Lower leg skin (tissue), 4 donors: Measurements from ENCODE around the gene THSD7B. TPM values are rescaled to one million over a fixed set of nuclear protein-coding genes. Genes with fewer than 3 reads are reported as not detected.

Source experiments
- DNase-seq, 2 donors: peaks; one replicate each; pipeline ENCODE4 v3.0.0-alpha.2; 2019; ENCODE audit warnings: low spot score in 2 of 2
- H3K4me3 ChIP-seq: fragments of 200-600 bp; sonication (generic); 2 replicates; pipeline ENCODE4 v1.5.1; 2017; ENCODE audit warnings: mild to moderate bottlenecking, low read depth; ENCODE audit not compliant: poor library complexity, severe bottlenecking
- CTCF ChIP-seq, 3 donors: fragments of 450-650 bp; IDR thresholded peaks; one replicate each; pipeline ENCODE4 v1.5.1; 2016; ENCODE audit warnings: antibody characterized with exemption in 3 of 3, mild to moderate bottlenecking in 3 of 3, moderate library complexity in 2 of 3
- POLR2A ChIP-seq, 2 donors: fragments of 450-650 bp; IDR thresholded peaks; one replicate each; pipeline ENCODE4 v1.6.1; 2016 to 2017; ENCODE audit warnings: antibody characterized with exemption in 2 of 2, mild to moderate bottlenecking in 1 of 2, moderate library complexity in 1 of 2
- WGBS, 2 donors: methylation state at CpG; one replicate each; pipeline ENCODE4 v1.1.5; 2018; 5-methylcytosine and 5-hydroxymethylcytosine counted together
- intact Hi-C: fragments of 100-400 bp; cut with DNase I; formaldehyde crosslinking; loops from one replicate; pipeline ENCODE4 v1.15.0; 2023; ENCODE audit warnings: low total_unique reads
- total RNA-seq, 4 donors: library from RNA; depleted of rRNA; stranded (reverse); fragments of >200 nt; gene quantifications; one replicate each; pipeline ENCODE4 v1.1.0, GENCODE V29; 2016

Gene THSD7B
- total RNA-seq, 4 donors from 2014 or later: not detected

DNA sequence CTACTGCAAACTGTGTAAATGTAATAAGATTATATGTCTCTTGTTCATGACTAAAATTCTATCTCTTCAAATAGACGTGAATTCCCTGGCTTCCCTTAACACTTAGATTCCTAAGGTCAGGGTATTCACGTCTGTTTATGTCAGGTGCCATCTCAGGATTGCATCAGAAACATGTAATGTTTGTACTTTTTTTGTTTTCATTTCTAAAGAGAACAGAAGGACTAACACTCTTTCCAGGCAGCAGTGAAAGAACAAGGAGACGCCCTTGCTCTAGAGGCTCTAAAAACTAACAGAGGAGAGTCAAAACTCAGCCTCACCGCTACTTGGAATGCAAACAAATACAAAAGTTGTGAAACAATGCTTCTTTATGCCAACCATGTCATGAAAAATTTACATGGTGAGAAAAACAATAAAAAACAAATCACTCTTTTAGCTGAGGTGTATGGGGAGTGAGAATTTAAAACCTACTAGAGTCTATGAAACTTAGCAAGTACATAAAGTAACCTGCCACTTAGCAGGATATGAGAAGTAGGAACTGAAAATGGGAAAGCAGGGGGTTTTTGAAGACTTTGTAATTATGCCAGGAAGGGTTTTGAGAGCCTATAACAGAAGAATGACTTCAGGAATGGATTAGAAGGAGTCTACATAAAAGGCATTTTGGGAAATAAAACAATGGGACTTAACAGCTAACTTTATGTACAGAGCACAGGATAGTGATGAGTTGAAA is 522.7 kb downstream of the THSD7B start:
- no peak for TF ChIP-seq CTCF (IDR thresholded peaks at IDR 0.05)
- TF ChIP-seq POLR2A (IDR thresholded peaks at IDR 0.05): no peak
- intact Hi-C loops: no loop called here
- DNase-seq: no peak
- no peak overlapping the region for H3K4me3 ChIP-seq
- WGBS, 2 donors: 50 to 59% methylated on average over 4 of the region's 4 CpGs

DNA sequence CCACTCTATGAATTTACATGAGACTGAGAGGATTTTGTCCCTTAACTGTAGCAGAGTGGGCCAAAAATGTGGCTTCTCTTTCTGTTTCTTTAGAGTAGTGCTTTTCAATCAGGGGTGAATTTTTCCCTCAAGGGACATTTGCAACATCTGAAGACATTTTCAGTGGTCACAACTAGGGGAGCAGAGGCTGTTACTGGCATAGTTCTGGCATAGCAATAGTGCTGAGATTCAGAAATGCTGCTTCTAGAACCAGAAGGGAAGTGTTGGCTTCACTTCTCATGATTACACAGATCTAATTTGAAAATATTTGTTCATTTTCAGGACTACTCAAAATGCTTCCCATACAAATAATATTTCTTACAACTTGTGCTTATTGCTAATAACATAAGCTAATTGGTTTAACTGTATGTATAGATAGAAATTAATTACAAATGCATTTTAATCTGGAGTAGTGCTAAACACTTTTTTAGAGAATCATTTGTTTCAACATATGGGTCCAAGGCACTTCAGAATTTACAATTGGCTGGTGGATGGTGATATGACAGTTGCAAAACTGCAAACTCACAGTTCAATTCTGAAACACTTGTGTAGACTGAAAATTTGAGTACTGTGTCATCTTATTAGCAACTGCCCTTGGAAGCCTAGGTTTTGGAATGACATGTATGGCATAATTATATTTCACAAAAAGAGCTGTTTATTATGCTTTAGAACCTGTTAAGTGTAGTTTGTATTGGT is 526.7 kb downstream of the THSD7B start:
- no peak for DNase-seq
- TF ChIP-seq CTCF (IDR thresholded peaks at IDR 0.05): no peak
- no peak for TF ChIP-seq POLR2A (IDR thresholded peaks at IDR 0.05)
- intact Hi-C loops: no loop called here
- no peak overlapping the region for H3K4me3 ChIP-seq

DNA sequence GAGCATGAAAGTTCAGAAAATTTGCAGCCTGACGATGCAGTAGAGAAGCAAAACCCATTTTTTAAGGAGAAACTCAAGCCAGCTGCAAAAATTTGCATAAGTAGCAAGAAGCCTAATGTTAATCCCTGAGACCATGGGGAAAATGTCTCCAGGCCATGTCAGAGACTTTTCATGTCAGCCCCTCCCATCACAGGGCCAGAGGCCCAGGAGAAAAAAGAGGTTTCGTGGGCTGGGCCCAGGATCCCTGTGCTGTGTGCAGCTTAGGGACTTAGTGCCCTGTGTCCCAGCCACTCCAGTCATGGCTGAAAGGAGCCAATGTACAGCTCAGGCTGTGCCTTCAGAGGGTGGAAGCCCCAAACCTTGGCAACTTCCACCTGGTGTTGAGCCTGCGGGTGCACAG is 533.0 kb downstream of the THSD7B start:
- intact Hi-C loops: no loop called here
- no peak overlapping the region for H3K4me3 ChIP-seq
- no peak for TF ChIP-seq CTCF (IDR thresholded peaks at IDR 0.05)
- TF ChIP-seq POLR2A (IDR thresholded peaks at IDR 0.05): no peak
- no peak for DNase-seq
- WGBS, 2 donors: 88 to 93% methylated on average over 3 of the region's 3 CpGs

DNA sequence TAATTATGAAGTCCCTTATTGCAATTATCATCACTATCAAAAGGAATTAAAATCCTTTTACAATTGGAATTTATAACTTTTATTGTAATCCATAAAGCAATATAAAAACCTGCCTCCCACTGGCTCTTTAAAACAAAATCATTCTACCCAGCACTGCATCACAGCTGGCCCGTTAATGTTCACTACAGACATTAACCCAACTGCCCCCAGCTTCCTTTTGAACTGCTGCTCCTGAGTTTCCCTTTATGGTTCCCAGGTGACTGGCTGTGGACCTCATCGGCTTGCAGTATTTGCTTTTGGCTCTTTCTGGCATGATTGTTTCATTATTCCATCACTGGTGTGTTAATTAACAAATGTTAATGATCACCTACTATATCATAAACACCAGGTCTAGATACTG is 535.6 kb downstream of the THSD7B start:
- intact Hi-C loops: no loop called here
- DNase-seq: no peak
- H3K4me3 ChIP-seq: no peak overlapping the region
- TF ChIP-seq CTCF (IDR thresholded peaks at IDR 0.05) (no peak), POLR2A (IDR thresholded peaks at IDR 0.05) (no peak)
- WGBS, 2 donors: 44 to 47% methylated on average over 2 of the region's 2 CpGs

- WGBS, 2 donors: 30 to 43% methylated on average over 3 of the region's 3 CpGs
- TF ChIP-seq CTCF (IDR thresholded peaks at IDR 0.05): no peak
- DNase-seq: no peak
- H3K4me3 ChIP-seq: no peak overlapping the region
- intact Hi-C loops: no loop called here
Observed at GRCh38 chr2:137302957-137303356, 537.6 kb downstream of the THSD7B start.
